Epithelial cell of esophagus (primary cell): ENCODE measurements around the gene TXLNA.
A peak's percentile ranks its signal among the peaks of the same experiment; 100 is the strongest.
"Not testable (repeated sequence)": the region's sequence is repeated elsewhere in the genome, so short reads cannot be mapped to it uniquely, and the experiment has no call there.

Experiments
- DNase-seq: peaks from one replicate; pipeline ENCODE4 v3.0.0; 2010; ENCODE audit warnings: low read depth
- H3K4me3 ChIP-seq: 2 replicates; pipeline ENCODE4 v1.5.1; 2011; ENCODE audit warnings: mild to moderate bottlenecking, low read length, control low read depth
- CTCF ChIP-seq: IDR thresholded peaks from 2 replicates; pipeline ENCODE4 v1.5.1; 2011; ENCODE audit warnings: low read depth, mild to moderate bottlenecking, low read length, control low read depth, inconsistent platforms; ENCODE audit not compliant: insufficient read depth; ENCODE audit errors: missing control alignments

TXLNA gene

GRCh38 chr1:32150847-32151246 lies 28.6 kb upstream of the TXLNA start:
- DNase-seq: no peak
- H3K4me3 ChIP-seq: no peak overlapping the region

GRCh38 chr1:32151319-32151787 lies 28.1 kb upstream of the TXLNA start:
- TF ChIP-seq CTCF: no peak
- H3K4me3 ChIP-seq: no peak overlapping the region
- peak; percentile 60 for DNase-seq

More at GRCh38 chr1:32150847-32151246, 28.6 kb upstream of the TXLNA start:
- TF ChIP-seq CTCF: no peak

- DNase-seq: no peak
- no peak for TF ChIP-seq CTCF
- no peak overlapping the region for H3K4me3 ChIP-seq
Observed at GRCh38 chr1:32159189-32159588, 20.3 kb upstream of the TXLNA start.

- peak; percentile 78 for DNase-seq
- no peak for TF ChIP-seq CTCF
- H3K4me3 ChIP-seq: no peak overlapping the region
Observed at GRCh38 chr1:32163405-32163804, 16.1 kb upstream of the TXLNA start.

GRCh38 chr1:32165633-32166032 lies 13.8 kb upstream of the TXLNA start:
- not testable (repeated sequence) for DNase-seq, H3K4me3 ChIP-seq

GRCh38 chr1:32170991-32171390 lies 8.5 kb upstream of the TXLNA start:
- DNase-seq: no peak
- no peak overlapping the region for H3K4me3 ChIP-seq
- no peak for TF ChIP-seq CTCF

GRCh38 chr1:32172621-32173245 lies 6.7 kb upstream of the TXLNA start:
- H3K4me3 ChIP-seq: no peak overlapping the region
- no peak for TF ChIP-seq CTCF
- DNase-seq: peak; percentile 73
